HCEC 1CT (cell line): ENCODE data around the gene OSBPL10.
"Not testable (repeated sequence)": the region's sequence is repeated elsewhere in the genome, so short reads cannot be mapped to it uniquely, and the experiment has no call there.

ENCODE experiments used
- DNase-seq: peaks from one replicate; pipeline ENCODE4 v3.0.0-alpha.2; 2017

OSBPL10 gene

GRCh38 chr3:31885235-31885634 is 95.8 kb downstream of the OSBPL10 start:
- DNase-seq: no peak

- no peak for DNase-seq
Observed at GRCh38 chr3:31884251-31884650, 96.8 kb downstream of the OSBPL10 start.

DNA sequence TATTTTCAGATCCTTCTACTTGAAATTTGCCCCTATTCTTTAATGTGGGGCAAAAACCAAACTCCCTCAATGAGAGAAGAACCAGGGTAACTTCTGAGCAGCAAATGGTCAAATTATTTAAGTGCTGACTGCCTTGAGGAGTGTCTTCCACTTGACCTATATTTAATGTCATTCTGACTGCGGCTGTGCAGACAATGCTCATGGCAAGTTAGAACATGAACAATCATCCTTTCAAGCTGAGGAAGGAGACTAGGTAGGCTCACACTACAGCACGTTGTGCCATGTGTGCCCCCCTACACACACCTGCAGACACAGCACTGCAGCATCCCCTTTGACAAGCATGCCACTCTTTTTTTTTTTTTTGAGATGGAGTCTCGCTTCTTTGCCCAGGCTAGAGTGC is 98.2 kb downstream of the OSBPL10 start:
- no peak for DNase-seq

DNA sequence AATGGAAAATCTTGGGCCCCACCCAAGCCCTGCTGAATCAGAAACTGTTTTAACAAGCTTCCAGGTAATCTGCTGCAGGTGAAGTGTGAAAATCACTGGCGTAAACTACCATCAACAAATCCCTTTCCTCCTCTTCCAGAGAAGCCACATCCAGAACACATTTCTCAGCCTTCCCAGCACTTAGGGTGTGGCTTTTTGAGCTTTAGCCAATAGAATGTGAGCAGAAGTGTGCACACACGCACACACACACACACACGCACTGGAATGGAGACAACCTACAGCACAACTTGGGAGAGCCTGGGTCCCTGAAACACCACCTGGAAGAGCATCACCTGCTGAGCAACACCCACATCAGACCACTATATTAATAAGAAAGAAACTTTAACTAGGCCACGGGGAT is 98.6 kb downstream of the OSBPL10 start:
- DNase-seq: no peak

DNA sequence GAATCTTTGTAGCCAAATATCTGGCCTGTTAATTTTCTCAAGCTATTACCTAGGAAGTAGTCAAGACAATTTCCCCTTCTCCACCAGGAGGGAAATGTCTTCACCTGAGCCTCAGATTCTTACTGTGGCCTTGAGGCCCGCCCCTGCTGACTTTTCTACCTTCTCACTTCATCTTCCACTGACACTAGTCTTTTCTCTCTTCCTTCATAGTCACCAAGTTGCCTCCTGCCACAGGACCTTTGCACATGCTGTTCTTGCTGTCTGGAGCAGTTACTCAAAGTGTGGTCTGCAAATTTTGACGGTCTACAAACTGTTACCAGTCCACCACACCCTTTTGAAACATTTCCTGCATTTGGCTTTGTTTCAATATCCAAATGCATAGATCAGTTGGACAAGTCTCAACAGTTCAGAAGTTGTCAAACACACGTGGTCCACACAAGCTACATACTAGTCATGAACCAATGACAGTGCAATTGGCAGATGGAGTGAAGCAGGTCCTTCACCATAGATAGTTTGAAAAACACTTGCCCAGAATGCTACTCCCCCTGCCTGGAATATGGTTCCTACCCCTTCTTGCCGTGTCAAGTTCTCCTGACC is 100.5 kb downstream of the OSBPL10 start:
- DNase-seq: no peak

- peak; percentile 9 for DNase-seq
Observed at GRCh38 chr3:31880020-31880419, 101.0 kb downstream of the OSBPL10 start.

DNA sequence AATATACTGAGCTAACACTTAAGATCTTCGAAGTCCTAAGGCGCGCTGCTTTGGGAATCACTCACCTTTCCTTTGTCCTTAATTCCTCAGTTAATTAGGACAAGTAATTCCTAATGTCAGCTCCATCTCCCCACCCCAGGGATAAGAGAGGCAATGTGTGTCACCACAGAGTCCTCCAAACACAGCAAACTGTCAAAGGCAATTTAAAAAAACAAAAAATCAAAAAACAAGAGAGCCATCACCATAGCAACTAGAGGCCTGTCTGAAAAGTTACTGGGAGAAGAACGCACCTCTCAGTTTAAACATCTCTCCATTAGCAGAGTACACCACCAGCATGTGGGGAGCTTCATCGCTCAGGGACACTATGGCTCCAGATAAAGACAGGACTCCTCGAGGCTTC is 101.7 kb downstream of the OSBPL10 start:
- DNase-seq: no peak

DNA sequence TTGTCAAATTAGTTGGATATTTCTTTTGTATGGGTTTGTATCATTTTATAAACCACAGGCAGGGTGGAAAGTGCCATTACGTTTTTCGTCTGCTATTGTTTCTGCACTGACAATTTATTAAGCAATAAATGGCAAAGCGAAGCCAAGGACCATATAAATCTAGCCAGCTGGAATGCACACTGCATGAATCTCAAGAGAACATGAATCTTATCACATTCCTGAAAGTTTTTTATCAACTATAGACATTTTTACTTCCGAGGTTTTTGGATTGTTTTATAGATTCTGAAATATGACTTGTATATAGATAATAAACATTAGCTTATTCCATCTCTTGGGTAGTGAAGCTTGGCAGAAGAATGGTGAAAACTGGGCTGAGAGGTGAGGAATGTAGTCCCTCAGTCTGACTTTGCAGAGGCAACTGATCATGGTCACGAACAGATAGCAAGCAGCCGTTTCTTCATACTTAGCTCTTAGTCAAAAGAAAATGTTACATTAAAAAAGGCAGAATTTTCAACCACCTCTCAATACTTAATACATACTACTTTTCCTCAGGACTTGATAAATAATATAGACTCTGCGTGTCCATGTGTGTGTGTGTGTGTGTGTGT is 102.7 kb downstream of the OSBPL10 start:
- no peak for DNase-seq

DNA sequence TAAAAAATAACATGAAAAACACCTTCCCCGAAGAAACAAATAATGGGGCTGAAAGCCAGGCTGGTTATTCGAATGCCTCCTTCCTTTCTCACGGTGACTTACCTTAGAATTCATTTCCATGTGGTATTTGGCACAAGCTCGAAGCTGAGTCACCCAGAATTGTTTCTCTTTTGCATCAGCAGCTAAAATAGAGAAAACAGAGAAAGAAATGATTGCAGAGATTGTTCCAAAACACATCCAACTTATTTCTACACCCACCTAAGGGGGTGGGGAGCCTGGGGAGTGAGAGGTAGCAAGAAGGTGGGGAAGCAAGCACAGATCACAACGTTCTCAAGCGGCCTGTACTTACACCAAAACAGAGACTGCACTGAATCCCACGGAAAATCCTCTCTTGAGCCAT is 104.7 kb downstream of the OSBPL10 start:
- DNase-seq: peak; percentile 20

DNA sequence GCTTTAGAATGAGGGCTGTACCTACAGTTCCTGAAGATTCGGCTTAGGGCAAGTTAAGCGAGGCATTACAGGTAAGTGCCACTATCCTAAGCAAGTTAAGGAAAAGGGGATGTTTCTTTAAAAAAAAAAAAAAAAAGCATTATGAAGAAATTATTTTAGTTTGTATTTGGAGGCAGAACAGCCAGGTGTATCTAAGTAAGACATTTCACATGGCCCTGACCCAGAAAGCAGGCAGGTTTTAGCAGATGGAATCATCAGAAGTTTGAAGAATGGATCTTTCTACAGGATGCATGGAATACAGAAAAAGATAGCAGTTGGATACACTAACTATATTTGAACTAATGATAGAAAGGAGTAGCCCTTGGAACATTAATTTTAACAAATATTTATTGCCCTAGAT is 105.6 kb downstream of the OSBPL10 start:
- DNase-seq: no peak

- no peak for DNase-seq
Observed at GRCh38 chr3:31873254-31873820, 107.7 kb downstream of the OSBPL10 start.

DNA sequence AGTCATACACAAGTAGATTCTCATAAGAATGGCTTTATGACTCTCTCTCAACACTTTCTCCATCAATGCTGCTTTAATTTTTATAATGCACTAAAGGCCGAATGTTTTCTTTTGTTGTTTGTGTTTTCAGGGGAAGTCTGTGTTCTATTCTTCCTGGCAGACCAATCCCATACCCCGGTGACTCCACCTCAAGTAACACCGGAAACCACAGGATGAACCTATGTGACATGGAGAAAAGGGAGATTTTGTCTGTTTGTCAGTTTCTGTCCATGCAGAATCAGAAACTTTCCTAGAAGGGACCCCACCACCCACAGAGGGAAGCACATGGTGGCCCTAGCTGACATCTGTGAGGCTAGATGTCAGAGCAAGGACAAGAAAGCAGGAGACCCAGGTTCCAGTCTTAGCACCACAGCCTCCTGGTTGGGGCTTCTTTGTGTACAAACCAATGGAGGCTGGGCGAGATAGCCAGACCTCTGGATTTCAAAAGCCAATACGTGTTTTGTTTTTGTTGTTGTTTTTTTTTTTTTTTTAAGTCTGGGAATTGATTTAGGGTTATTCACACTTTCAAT is 109.0 kb downstream of the OSBPL10 start:
- DNase-seq: no peak

GRCh38 chr3:31870111-31870510 is 111.0 kb downstream of the OSBPL10 start:
- not testable (repeated sequence) for DNase-seq

DNA sequence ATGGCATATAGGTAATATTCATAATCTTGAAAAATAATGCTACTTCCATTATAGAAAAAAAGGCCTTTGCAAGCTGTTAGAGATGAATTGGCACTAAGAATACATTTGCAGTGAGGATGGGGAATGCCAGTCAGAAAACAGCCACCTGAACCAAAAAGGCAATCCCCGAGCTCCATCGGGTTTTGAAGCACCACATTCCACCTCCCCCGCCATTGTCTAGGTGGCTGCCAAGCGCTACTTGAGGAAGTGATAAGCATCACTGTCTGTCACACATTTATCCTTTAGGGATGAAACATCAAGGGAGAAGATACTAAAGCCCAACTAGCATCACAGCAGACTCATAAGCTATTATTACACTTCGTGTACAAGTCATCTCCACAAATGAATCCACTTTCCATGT is 112.8 kb downstream of the OSBPL10 start:
- DNase-seq: no peak

- DNase-seq: peak; percentile 73
Observed at GRCh38 chr3:31862666-31863279, 118.3 kb downstream of the OSBPL10 start.

DNA sequence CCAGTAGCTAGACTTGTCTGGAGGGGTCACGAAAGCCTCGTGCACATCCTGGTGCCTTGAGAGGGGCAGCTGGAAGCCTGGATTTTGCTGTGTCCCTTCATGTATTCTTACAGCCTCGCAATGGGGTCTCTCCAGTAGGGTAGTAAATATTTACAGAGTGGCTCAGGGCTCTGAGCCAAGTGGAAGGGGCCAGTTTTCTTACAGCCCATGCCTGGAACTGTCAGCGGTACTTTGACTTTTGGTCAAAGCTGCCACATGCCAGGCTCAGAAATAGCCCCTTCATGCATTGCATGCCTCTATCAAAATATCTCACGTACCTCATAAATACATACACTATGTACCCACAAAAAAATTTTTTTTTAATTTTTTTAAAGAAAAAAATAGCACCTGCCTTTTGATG is 119.2 kb downstream of the OSBPL10 start:
- DNase-seq: no peak

- DNase-seq: not testable (repeated sequence)
Observed at GRCh38 chr3:31860642-31861041, 120.4 kb downstream of the OSBPL10 start.

DNA sequence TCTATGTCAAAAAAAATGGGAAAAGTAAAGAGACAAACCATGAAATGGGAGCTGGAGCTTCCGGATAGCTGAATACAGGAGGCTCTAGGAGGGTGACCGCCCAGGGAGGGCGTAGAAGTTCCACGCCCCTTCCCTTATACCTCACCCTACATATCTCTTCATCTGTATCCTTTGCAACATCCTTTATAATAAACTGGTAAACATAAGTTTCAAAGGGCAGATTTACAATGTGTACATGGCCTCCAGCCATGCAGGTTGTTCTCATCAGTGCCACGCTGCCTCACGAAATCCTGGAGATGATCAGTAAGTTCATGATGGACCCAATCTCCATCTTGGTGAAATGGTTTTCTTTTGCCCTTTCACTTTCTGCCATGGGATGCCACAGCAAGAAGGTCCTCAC is 121.8 kb downstream of the OSBPL10 start:
- DNase-seq: no peak

DNA sequence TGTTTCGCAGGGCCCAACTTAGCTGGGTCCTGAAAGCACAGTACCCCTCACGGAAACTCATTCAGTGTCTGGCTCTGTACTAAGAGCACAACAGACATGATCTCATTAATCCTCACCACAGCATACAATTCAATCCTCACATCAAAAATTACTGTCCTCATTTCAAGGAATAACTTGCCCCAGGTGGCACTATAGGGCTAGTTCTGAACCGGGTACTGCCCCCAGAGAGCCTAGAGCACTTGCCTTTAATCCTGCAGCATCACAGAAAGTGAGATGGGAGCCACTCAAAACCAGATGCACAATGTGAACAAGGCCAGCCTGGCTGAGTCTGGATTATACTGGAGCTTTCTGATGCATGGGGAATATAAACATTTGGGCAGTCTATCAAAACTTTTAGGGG is 122.6 kb downstream of the OSBPL10 start:
- peak; percentile 6 for DNase-seq

DNA sequence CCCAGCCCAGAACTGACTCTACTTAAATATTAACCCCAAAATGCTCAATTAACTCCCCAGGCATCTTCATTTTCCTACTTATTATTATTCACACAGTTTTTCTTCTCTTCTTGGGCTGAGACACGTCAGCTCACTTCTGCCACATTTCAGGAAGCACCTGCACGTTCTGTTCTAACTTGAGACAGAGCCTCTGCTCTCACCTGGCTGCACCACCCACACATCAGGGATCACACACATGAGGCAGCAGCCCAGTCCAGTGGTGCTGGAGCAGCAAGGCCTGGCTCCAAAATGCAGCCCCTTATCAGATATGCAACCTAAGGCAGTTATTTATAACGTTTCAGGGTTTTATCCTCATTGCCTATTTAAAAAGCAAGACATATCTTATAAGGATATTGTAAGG is 127.5 kb downstream of the OSBPL10 start:
- DNase-seq: no peak

GRCh38 chr3:31851278-31851677 is 129.8 kb downstream of the OSBPL10 start:
- DNase-seq: no peak

DNA sequence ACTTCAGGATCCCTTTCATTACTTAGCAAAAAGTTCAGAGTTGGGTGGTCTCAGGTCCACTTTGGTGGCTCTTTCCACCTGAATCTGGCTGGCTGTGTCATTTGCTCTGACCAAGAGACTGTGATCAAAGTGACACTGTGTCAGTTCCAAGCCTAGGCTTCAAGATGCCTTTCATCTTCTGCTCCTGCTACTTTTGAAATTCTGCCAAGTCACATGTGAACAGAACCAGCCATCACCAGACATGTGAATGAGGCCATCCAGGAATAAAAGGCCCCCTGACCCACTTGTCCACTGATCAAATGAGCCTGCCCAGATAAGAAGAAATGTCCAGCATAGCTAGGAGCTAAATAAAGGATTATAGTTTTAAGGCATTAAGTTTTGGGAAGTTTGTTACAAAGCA is 132.2 kb downstream of the OSBPL10 start:
- DNase-seq: no peak

- DNase-seq: no peak
Observed at GRCh38 chr3:31848163-31848818, 132.8 kb downstream of the OSBPL10 start.

- DNase-seq: no peak
Observed at GRCh38 chr3:31847760-31848159, 133.3 kb downstream of the OSBPL10 start.
